Measurements from ENCODE around the gene CANX. TPM values are rescaled to one million over a fixed set of nuclear protein-coding genes. Genes with fewer than 3 reads are reported as not detected.
A peak's percentile ranks its signal among the peaks of the same experiment; 100 is the strongest.

CANX gene
- total and polyA plus RNA-seq, 2 of the 13 experiments (the other 11 are each of a cell fraction or from before 2014, with no cell fraction given): 477 to 680 TPM

DNA sequence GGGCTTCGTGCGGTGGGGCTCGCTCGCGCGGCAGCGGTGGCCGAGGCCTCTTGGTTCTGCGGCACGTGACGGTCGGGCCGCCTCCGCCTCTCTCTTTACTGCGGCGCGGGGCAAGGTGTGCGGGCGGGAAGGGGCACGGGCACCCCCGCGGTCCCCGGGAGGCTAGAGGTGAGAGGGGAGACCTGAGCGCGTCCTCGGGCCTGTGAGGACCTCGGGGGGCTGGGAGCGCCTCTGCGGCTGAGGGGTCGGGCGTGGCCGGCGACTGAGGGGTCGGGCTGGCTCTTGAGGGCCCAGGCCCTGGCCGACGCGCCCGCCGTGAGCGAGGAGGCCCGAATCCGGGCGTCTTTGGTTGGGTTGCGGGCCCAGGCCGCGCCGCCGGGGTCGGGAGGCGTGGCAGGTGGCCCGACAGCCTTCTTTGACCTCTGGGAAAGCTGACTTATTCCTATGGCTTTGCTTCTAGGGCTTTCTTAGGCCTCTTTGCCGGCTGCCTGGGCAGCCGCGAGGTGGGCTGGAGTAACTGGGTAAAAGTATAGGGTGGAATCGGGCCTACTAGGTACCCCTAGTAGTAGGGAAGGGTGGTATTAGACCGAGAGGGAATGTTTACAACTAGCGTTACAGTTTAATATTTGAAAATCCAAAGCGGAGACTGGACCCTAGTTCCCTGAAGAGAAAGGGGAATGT lies at the start of gene CANX (continued):
- TF ChIP-seq, protein P1, sequence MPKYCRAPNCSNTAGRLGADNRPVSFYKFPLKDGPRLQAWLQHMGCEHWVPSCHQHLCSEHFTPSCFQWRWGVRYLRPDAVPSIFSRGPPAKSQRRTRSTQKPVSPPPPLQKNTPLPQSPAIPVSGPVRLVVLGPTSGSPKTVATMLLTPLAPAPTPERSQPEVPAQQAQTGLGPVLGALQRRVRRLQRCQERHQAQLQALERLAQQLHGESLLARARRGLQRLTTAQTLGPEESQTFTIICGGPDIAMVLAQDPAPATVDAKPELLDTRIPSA (CRISPR knock-in tag; IDR thresholded peaks at IDR 0.05; ENCODE audit: borderline replicate concordance): peak; percentile 53; the same call in 1 of the 2 replicates
- TF ChIP-seq, protein P2, sequence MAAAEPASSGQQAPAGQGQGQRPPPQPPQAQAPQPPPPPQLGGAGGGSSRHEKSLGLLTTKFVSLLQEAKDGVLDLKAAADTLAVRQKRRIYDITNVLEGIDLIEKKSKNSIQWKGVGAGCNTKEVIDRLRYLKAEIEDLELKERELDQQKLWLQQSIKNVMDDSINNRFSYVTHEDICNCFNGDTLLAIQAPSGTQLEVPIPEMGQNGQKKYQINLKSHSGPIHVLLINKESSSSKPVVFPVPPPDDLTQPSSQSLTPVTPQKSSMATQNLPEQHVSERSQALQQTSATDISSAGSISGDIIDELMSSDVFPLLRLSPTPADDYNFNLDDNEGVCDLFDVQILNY (CRISPR knock-in tag; conservative IDR thresholded peaks at IDR 0.05): peak; percentile 47; the same call in 1 of the 2 replicates
- TF ChIP-seq HNRNPK (IDR thresholded peaks at IDR 0.05; ENCODE audit: low read depth, low read length, poor library complexity, severe bottlenecking) (peak; percentile 54), ZNF292 (CRISPR knock-in tag; IDR thresholded peaks at IDR 0.05; ENCODE audit: borderline replicate concordance, low read depth) (no peak), NCOA1 (CRISPR knock-in tag; IDR thresholded peaks at IDR 0.05) (peak; percentile 72; the same call in 1 of the 2 replicates), SOX13 (IDR thresholded peaks at IDR 0.05) (no peak), SOX13 (CRISPR knock-in tag; conservative IDR thresholded peaks at IDR 0.05 in 1 of 2, IDR thresholded peaks at IDR 0.05 in 1 of 2) (0 out of 4 replicates have a peak, but pooled peaks of 1 of the 2 experiments have one; percentile 24), RFX3 (CRISPR knock-in tag; IDR thresholded peaks at IDR 0.05) (no peak), ZNF24 (IDR thresholded peaks at IDR 0.05) (no peak), PHB2 (IDR thresholded peaks at IDR 0.05; ENCODE audit: partially characterized antibody) (no peak), NFIB (CRISPR knock-in tag; IDR thresholded peaks at IDR 0.05; ENCODE audit: borderline replicate concordance) (no peak), BHLHE40 (IDR thresholded peaks at IDR 0.05; ENCODE audit: low read length) (peak; percentile 97), ARID2 (CRISPR knock-in tag; IDR thresholded peaks at IDR 0.05; ENCODE audit: borderline replicate concordance) (no peak), ZNF510 (CRISPR knock-in tag; IDR thresholded peaks at IDR 0.05; ENCODE audit: low read depth) (no peak; the same call in 1 of the 2 replicates), ZNF326 (CRISPR knock-in tag; IDR thresholded peaks at IDR 0.05; ENCODE audit: borderline replicate concordance) (no peak), TARDBP (CRISPR knock-in tag; IDR thresholded peaks at IDR 0.05) (no peak), FOXJ3 (CRISPR knock-in tag; IDR thresholded peaks at IDR 0.05; ENCODE audit: borderline replicate concordance) (no peak), YEATS4 (CRISPR knock-in tag; IDR thresholded peaks at IDR 0.05; ENCODE audit: borderline replicate concordance) (peak; percentile 95)
- TF ChIP-seq, protein P3, sequence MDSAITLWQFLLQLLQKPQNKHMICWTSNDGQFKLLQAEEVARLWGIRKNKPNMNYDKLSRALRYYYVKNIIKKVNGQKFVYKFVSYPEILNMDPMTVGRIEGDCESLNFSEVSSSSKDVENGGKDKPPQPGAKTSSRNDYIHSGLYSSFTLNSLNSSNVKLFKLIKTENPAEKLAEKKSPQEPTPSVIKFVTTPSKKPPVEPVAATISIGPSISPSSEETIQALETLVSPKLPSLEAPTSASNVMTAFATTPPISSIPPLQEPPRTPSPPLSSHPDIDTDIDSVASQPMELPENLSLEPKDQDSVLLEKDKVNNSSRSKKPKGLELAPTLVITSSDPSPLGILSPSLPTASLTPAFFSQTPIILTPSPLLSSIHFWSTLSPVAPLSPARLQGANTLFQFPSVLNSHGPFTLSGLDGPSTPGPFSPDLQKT (CRISPR knock-in tag; IDR thresholded peaks at IDR 0.05; ENCODE audit: borderline replicate concordance): no peak
- TF ChIP-seq, protein P4, sequence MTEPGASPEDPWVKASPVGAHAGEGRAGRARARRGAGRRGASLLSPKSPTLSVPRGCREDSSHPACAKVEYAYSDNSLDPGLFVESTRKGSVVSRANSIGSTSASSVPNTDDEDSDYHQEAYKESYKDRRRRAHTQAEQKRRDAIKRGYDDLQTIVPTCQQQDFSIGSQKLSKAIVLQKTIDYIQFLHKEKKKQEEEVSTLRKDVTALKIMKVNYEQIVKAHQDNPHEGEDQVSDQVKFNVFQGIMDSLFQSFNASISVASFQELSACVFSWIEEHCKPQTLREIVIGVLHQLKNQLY (CRISPR knock-in tag; IDR thresholded peaks at IDR 0.05): no peak
- TF ChIP-seq, protein P5, sequence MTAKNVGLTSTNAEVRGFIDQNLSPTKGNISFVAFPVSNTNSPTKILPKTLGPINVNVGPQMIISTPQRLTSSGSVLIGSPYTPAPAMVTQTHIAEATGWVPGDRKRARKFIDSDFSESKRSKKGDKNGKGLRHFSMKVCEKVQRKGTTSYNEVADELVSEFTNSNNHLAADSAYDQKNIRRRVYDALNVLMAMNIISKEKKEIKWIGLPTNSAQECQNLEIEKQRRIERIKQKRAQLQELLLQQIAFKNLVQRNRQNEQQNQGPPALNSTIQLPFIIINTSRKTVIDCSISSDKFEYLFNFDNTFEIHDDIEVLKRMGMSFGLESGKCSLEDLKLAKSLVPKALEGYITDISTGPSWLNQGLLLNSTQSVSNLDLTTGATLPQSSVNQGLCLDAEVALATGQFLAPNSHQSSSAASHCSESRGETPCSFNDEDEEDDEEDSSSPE (CRISPR knock-in tag; IDR thresholded peaks at IDR 0.05): no peak; the same call in 1 of the 2 replicates
- TF ChIP-seq, protein P6, sequence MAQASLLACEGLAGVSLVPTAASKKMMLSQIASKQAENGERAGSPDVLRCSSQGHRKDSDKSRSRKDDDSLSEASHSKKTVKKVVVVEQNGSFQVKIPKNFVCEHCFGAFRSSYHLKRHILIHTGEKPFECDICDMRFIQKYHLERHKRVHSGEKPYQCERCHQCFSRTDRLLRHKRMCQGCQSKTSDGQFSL (CRISPR knock-in tag; IDR thresholded peaks at IDR 0.05): no peak
- TF ChIP-seq, protein P7, sequence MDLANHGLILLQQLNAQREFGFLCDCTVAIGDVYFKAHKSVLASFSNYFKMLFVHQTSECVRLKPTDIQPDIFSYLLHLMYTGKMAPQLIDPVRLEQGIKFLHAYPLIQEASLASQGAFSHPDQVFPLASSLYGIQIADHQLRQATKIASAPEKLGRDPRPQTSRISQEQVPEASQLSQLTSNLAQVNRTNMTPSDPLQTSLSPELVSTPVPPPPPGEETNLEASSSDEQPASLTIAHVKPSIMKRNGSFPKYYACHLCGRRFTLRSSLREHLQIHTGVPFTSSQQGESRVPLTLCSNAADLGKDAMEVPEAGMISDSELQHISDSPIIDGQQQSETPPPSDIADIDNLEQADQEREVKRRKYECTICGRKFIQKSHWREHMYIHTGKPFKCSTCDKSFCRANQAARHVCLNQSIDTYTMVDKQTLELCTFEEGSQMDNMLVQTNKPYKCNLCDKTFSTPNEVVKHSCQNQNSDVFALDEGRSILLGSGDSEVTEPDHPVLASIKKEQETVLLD (CRISPR knock-in tag; IDR thresholded peaks at IDR 0.05; ENCODE audit: low read depth): no peak

All from HepG2 (cell line).